SKM-1 treated with dmso at 0.1 percent for 144 hours (cell line): Measurements from ENCODE around the gene LTBP1.
"Not testable (repeated sequence)": the region's sequence is repeated elsewhere in the genome, so short reads cannot be mapped to it uniquely, and the experiment has no call there.

Experiments used
- DNase-seq: peaks from one replicate; lab custom pipeline; 2025; ENCODE audit not compliant: unreplicated experiment; lab: John Stamatoyannopoulos, UW

Gene LTBP1

DNA sequence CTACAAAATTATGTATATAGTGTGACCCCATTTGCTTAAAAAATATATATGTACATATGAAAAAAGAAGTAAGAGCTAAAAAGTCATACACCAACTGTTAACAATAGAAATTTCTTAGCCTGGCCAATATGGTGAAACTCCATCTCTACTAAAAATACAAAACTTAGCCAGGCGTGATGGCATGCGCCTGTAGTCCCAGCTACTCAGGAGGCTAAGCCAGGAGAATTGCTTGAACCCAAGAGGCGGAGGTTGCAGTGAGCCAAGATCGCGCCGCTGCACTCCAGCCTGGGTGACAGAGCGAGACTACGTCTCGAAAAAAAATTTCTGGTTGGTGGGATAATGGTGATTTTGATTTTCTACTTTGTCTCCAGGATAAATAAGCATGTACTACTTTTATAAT, 495.3 kb downstream of the LTBP1 start:
- DNase-seq = not testable (repeated sequence)

- no peak for DNase-seq
These were observed 495.9 kb downstream of the LTBP1 start for GRCh38 chr2:33442528-33443079.

DNA sequence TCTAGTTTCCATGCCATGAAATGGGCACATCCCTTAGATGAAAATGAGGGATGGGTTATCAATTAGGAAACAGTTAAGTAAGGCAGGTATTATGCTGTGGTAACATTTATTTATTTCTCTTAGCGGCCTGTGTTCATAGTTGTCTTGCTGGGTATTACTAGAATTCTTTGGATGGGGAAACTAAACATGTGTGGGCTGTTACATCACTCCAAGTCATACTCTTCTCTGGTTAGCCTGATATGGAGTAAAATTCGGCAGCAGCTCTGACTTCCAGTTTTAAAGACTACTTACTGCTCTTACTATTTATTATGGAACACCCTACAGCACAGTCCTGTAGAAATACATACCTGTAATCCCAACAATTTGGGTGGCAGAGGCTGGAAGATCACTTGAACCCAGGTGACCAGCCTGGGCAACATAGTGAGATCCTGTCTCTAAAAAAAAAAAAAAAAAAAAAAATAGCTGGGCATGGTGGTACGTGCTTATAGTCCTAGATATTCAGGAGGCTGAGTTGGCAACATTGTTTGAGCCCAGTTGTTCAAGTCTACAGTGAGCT, 496.6 kb downstream of the LTBP1 start:
- DNase-seq = no peak

- no peak for DNase-seq
These were observed 498.2 kb downstream of the LTBP1 start for GRCh38 chr2:33444967-33445366.

GRCh38 chr2:33448220-33448899, 501.6 kb downstream of the LTBP1 start:
- DNase-seq = no peak
